Type B pancreatic cell (in vitro differentiated cells): Measurements from ENCODE around the gene CARD19. TPM values are rescaled to one million over a fixed set of nuclear protein-coding genes. Genes with fewer than 3 reads are reported as not detected.
"Not testable (repeated sequence)": the region's sequence is repeated elsewhere in the genome, so short reads cannot be mapped to it uniquely, and the experiment has no call there.

Experiments used
- DNase-seq: peaks from one replicate; pipeline ENCODE4 v3.0.0; 2021; ENCODE audit warnings: mixed read lengths; ENCODE audit not compliant: unreplicated experiment; ENCODE audit errors: extremely low spot score
- H3K27ac Mint-ChIP-seq: 2 replicates; pipeline ENCODE4 v1.8.0; 2021; ENCODE audit warnings: mild to moderate bottlenecking, mixed read lengths
- H3K27me3 Mint-ChIP-seq: 2 replicates; pipeline ENCODE4 v1.8.0; 2021; ENCODE audit warnings: mixed read lengths
- H3K36me3 Mint-ChIP-seq: 2 replicates; pipeline ENCODE4 v1.8.0; 2021; ENCODE audit warnings: mixed read lengths
- H3K4me1 Mint-ChIP-seq: one replicate; pipeline ENCODE4 v1.8.0; 2021; ENCODE audit warnings: mixed read lengths; ENCODE audit not compliant: unreplicated experiment
- H3K4me3 Mint-ChIP-seq: 2 replicates; pipeline ENCODE4 v1.8.0; 2021; ENCODE audit warnings: mild to moderate bottlenecking, mixed read lengths
- H3K9me3 Mint-ChIP-seq: 2 replicates; pipeline ENCODE4 v1.8.0; 2021; ENCODE audit warnings: mixed read lengths
- CTCF ChIP-seq: fragments of 200-600 bp; sonication (generic); conservative IDR thresholded peaks from 2 replicates; pipeline ENCODE4 v1.5.0; 2021; ENCODE audit warnings: antibody characterized with exemption, mild to moderate bottlenecking
- total RNA-seq: library from RNA; stranded (reverse); gene quantifications from 2 replicates; pipeline ENCODE4 v1.2.1, GENCODE V29; 2021; ENCODE audit warnings: low replicate concordance

CARD19 gene
- total RNA-seq, 1 donor from 2014 or later, result 17.7 TPM

DNA sequence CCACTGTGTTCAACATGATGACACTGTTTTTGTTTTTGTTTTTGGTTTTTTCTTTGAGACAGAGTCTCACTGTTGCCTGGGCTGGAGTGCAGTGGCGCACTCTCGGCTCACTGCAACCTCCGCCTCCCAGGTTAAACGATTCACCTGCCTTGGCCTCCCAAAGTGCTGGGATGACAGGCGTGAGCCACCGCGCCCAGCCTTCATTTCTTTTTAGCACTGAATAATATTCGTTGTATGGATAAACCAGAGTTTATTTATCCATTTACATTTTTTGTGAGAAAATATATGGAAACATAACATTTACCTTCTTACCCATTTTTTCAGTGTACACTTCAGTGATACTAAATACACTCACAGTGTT lies 4.2 kb downstream of the CARD19 start:
- DNase-seq, result no peak
- Mint-ChIP-seq H3K9me3 (peaks cover 10% of the 10 kb centered on the region), H3K36me3 (peaks cover 8% of the 10 kb centered on the region), H3K4me3 (no peak overlapping the region), H3K27me3 (no peaks in the 10 kb centered on the region), H3K4me1 (peaks cover 6% of the 10 kb centered on the region), H3K27ac (no peak overlapping the region)
- no peak for TF ChIP-seq CTCF

- H3K4me3 Mint-ChIP-seq, H3K4me1 Mint-ChIP-seq, H3K27me3 Mint-ChIP-seq, H3K36me3 Mint-ChIP-seq, DNase-seq, H3K9me3 Mint-ChIP-seq, H3K27ac Mint-ChIP-seq: not testable (repeated sequence)
Measured at GRCh38 chr9:93101086-93101485, 5.1 kb downstream of the CARD19 start.

DNA sequence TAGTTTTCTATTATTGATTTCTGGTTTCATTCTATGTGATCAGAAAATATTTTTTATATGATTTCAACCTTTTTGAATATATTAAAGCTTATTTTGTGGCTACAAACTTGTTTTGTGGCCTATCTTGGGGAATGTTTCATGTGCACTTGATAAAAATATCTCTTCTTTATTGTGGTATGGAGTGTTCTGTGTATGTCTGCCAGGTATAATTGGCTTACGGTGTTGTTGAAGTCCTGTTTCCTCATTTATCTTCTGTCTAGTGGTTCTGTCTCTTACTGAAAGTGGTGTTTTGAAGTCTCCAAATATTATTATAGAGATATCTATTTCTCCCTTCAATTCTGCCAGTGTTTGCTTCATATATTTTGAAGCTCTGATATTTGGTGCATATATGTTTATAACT lies 9.6 kb downstream of the CARD19 start:
- no peak for DNase-seq
- TF ChIP-seq CTCF, result no peak
- peaks cover 6% of the 10 kb centered on the region for H3K9me3 Mint-ChIP-seq
- peaks cover 5% of the 10 kb centered on the region for H3K4me1 Mint-ChIP-seq
- no peak overlapping the region for H3K4me3 Mint-ChIP-seq
- H3K36me3 Mint-ChIP-seq, result peaks cover 9% of the 10 kb centered on the region
- no peak overlapping the region for H3K27ac Mint-ChIP-seq
- no peaks in the 10 kb centered on the region for H3K27me3 Mint-ChIP-seq

DNA sequence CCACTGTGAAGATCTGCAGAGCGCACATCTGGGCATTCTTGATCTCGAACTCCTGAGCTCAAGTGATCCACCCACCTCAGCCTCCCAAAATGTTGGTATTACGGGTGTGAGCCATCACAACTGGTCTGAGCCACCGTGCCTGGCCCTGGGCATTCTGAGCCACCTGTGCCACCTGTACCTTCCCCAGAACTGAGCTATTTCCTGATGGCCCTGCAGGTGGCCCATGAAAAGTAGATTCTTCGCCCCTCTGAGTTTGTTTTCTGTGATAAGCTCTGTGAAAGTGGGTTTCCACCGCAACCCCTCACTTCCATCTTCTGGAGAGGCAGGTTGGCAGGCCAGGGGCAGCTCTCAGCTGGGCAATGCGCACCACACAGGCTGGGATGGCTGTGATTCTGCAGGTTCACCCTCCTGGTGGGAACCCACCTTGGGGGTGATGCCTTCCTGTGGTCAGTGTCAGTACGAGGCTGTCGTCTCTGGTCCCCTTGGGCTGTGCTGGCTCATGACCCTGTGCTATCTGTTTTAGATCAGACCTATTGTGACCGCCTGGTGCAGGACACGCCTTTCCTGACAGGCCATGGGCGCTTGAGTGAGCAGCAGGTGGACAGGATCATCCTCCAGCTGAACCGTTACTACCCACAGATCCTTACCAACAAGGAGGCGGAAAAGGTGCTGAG lies 11.3 kb downstream of the CARD19 start:
- H3K9me3 Mint-ChIP-seq, result peaks cover 4% of the 10 kb centered on the region
- no peaks in the 10 kb centered on the region for H3K27me3 Mint-ChIP-seq
- no peak overlapping the region for H3K4me3 Mint-ChIP-seq
- no peak for TF ChIP-seq CTCF
- H3K27ac Mint-ChIP-seq, result no peak overlapping the region
- no peak for DNase-seq
- H3K4me1 Mint-ChIP-seq, result peaks cover 5% of the 10 kb centered on the region
- H3K36me3 Mint-ChIP-seq, result peaks cover 9% of the 10 kb centered on the region

- Mint-ChIP-seq H3K36me3 (peaks cover 7% of the 10 kb centered on the region), H3K27me3 (no peaks in the 10 kb centered on the region), H3K4me1 (peaks cover 5% of the 10 kb centered on the region), H3K27ac (no peak overlapping the region), H3K4me3 (no peak overlapping the region), H3K9me3 (peaks cover 4% of the 10 kb centered on the region)
- no peak for DNase-seq
- TF ChIP-seq CTCF, result no peak
Measured at GRCh38 chr9:93107825-93108161, 11.8 kb downstream of the CARD19 start.

GRCh38 chr9:93108291-93109041 lies 12.4 kb downstream of the CARD19 start:
- Mint-ChIP-seq H3K27ac (no peak overlapping the region), H3K4me3 (no peak overlapping the region), H3K36me3 (peaks cover 7% of the 10 kb centered on the region), H3K9me3 (peaks cover 3% of the 10 kb centered on the region), H3K27me3 (no peaks in the 10 kb centered on the region), H3K4me1 (peaks cover 5% of the 10 kb centered on the region)
- no peak for DNase-seq
- no peak for TF ChIP-seq CTCF
